Mammary epithelial cell (primary cell): ENCODE results near the gene TMEM119.

Source experiments
- EZH2 ChIP-seq: IDR thresholded peaks from 2 replicates; pipeline ENCODE4 v1.6.1; 2012; ENCODE audit warnings: low read length, inconsistent platforms, borderline replicate concordance
- TF ChIP-seq, protein P1 (sequence below), 2 donors: IDR thresholded peaks in 1 of 2; conservative IDR thresholded peaks in 1 of 2; 2 replicates each; pipeline ENCODE4 v1.5.1; 2011 to 2012; ENCODE audit warnings: inconsistent platforms in 2 of 2, low read length in 2 of 2, mild to moderate bottlenecking in 2 of 2, control low read depth in 1 of 2, low read depth in 1 of 2; ENCODE audit not compliant: insufficient read depth in 1 of 2; ENCODE audit errors: extremely low read depth in 1 of 2

- TF ChIP-seq, protein P1, sequence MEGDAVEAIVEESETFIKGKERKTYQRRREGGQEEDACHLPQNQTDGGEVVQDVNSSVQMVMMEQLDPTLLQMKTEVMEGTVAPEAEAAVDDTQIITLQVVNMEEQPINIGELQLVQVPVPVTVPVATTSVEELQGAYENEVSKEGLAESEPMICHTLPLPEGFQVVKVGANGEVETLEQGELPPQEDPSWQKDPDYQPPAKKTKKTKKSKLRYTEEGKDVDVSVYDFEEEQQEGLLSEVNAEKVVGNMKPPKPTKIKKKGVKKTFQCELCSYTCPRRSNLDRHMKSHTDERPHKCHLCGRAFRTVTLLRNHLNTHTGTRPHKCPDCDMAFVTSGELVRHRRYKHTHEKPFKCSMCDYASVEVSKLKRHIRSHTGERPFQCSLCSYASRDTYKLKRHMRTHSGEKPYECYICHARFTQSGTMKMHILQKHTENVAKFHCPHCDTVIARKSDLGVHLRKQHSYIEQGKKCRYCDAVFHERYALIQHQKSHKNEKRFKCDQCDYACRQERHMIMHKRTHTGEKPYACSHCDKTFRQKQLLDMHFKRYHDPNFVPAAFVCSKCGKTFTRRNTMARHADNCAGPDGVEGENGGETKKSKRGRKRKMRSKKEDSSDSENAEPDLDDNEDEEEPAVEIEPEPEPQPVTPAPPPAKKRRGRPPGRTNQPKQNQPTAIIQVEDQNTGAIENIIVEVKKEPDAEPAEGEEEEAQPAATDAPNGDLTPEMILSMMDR (conservative IDR thresholded peaks at IDR 0.05 in 1 of 2, IDR thresholded peaks at IDR 0.05 in 1 of 2; ENCODE audit: extremely low read depth in 1 of 2, insufficient read depth in 1 of 2, low read depth in 1 of 2, low read length in 2 of 2) = no peak
- no peak for TF ChIP-seq EZH2
Observed at GRCh38 chr12:108608616-108609015, 10.7 kb upstream of the TMEM119 start.
